Ovary (tissue), 1 donor: ENCODE measurements around the gene IFI27L2.

Experiments
- EP300 ChIP-seq: sonication (generic); formaldehyde crosslinking; IDR thresholded peaks from one replicate; pipeline ENCODE4 v1.6.1; 2017; ENCODE audit warnings: antibody characterized with exemption
- POLR2A ChIP-seq: fragments of 450-650 bp; IDR thresholded peaks from one replicate; pipeline ENCODE4 v1.6.1; 2017; ENCODE audit warnings: antibody characterized with exemption, mild to moderate bottlenecking, moderate library complexity

- no peak for TF ChIP-seq EP300
- TF ChIP-seq POLR2A = no peak
Measured at GRCh38 chr14:94077823-94078222, 51.6 kb downstream of the IFI27L2 start.
